Measurements from ENCODE around the gene SIRT1. TPM values are rescaled to one million over a fixed set of nuclear protein-coding genes. Genes with fewer than 3 reads are reported as not detected.

The SIRT1 gene
- total and polyA plus RNA-seq, 9 of the 15 experiments (the other 6 are each of a cell fraction or from before 2014, with no cell fraction given) = 7.8 to 25.8 (median 19.1) TPM

GRCh38 chr10:67836972-67837371, 47.5 kb upstream of the SIRT1 start:
- intact Hi-C loops (cut with micrococcal nuclease) = loop anchor here (2.0 kb wide), 1 partner anchor 48 kb away; no protein-coding TSS in a partner anchor

GRCh38 chr10:67837541-67838314, 46.7 kb upstream of the SIRT1 start, which contains the start of gene DNAJC12:
TSS of gene DNAJC12 (minus strand) at chr10:67838188. CDS start at chr10:67838011, 177 bp downstream.
- peaks cover 49% of the 10 kb centered on the region for H3K79me2 ChIP-seq (ENCODE audit: control insufficient read depth, insufficient read depth, low read length)
- H3K27me3 ChIP-seq (ENCODE audit: control insufficient read depth in 2 of 2, insufficient read depth in 2 of 2, low read length in 2 of 2) = no peaks in the 10 kb centered on the region
- ChIA-PET CTCF (ENCODE audit: low intra/inter-chr PET ratio) (interaction anchor here (1.3 kb wide), 1 partner anchor 319 kb away, joined by 4 read pairs; no protein-coding TSS in a partner anchor), POLR2A (interaction anchor here (0.6 to 1.9 kb wide), 10 partner anchors 8 to 40 kb away, joined by 3 to 13 read pairs (median 4); no protein-coding TSS in a partner anchor)
- peak; percentile 87 for FAIRE-seq
- intact Hi-C loops (cut with micrococcal nuclease) = loop anchor here (2.0 kb wide), 1 partner anchor 49 kb away; no protein-coding TSS in a partner anchor
- no peaks in the 10 kb centered on the region; the same call in 1 of the 2 replicates for H3K9me3 ChIP-seq (replicated peaks; ENCODE audit: control insufficient read depth, insufficient read depth, low read depth, low read length)
- H3K4me1 ChIP-seq (replicated peaks in 1 of 2; ENCODE audit: control insufficient read depth in 2 of 2, insufficient read depth in 2 of 2, low read length in 2 of 2) = no peaks in the 10 kb centered on the region; a peak in 1 of 5 replicates
- no peaks in the 10 kb centered on the region for H4K20me1 ChIP-seq (replicated peaks; ENCODE audit: control insufficient read depth, insufficient read depth, low read length)
- no peaks in the 10 kb centered on the region for H3K36me3 ChIP-seq (ENCODE audit: control insufficient read depth, insufficient read depth, low read length)
- ATAC-seq = peak; percentile 96
- BruUV-seq (replicated peaks) = TSS peak; percentile 79
- peak within 1 kb of the TSS; percentile 54; the same call in 2 of the 3 replicates for H3K27ac ChIP-seq (ENCODE audit: extremely low read depth, low read depth, low read length)
- peak within 1 kb of the TSS in 1 of 2 experiments; percentile 81; a peak in 2 of 4 replicates for H3K9ac ChIP-seq (ENCODE audit: insufficient read depth in 1 of 2, low read depth in 2 of 2, low read length in 2 of 2)
- peak; percentile 70 to 83 (median 76) for DNase-seq (ENCODE audit: extremely low read depth in 1 of 4, low spot score in 3 of 4)
- no peaks in the 10 kb centered on the region for H3K9me1 ChIP-seq (ENCODE audit: control insufficient read depth, insufficient read depth, low read length)
- H2AFZ ChIP-seq (ENCODE audit: low read depth, low read length) = peak within 1 kb of the TSS; percentile 89
- in situ Hi-C loops (cut with MboI) = no loop called here
- H3K4me2 ChIP-seq (ENCODE audit: insufficient read depth, low read length) = peak within 1 kb of the TSS; percentile 84
- 2% methylated on average over 5 of the region's 5 CpGs for WGBS (ENCODE audit: insufficient coverage, low coverage, missing lambda C conversion rate)
- H3K4me3 ChIP-seq = peak within 1 kb of the TSS; percentile 39
- TF ChIP-seq RBM39 (optimal IDR thresholded peaks at IDR 0.05; ENCODE audit: low read depth, low read length) (no peak), NBN (IDR thresholded peaks at IDR 0.05; ENCODE audit: low read depth) (peak; percentile 63), CSDE1 (IDR thresholded peaks at IDR 0.05) (no peak), ZNF24 (IDR thresholded peaks at IDR 0.05) (peak; percentile 46; the same call in 1 of the 2 replicates), L3MBTL2 (IDR thresholded peaks at IDR 0.05) (peak; percentile 93), ZNF785 (CRISPR knock-in tag; IDR thresholded peaks at IDR 0.05) (no peak), IFI16 (CRISPR knock-in tag; IDR thresholded peaks at IDR 0.05) (no peak), ATF3 (IDR thresholded peaks at IDR 0.05) (no peak; the same call in 1 of the 2 replicates), ATF3 (CRISPR knock-in tag; conservative IDR thresholded peaks at IDR 0.05) (no peak), SMARCA4 (IDR thresholded peaks at IDR 0.05) (peak; percentile 34; the same call in 1 of the 2 replicates), BACH1 (tag; IDR thresholded peaks at IDR 0.05) (peak; percentile 70; the same call in 1 of the 2 replicates), NR2C2 (CRISPR knock-in tag; IDR thresholded peaks at IDR 0.05) (no peak), NR2C2 (tag; IDR thresholded peaks at IDR 0.05) (peak; percentile 55; the same call in 1 of the 2 replicates), RBFOX2 (IDR thresholded peaks at IDR 0.05; ENCODE audit: low read depth, low read length) (peak; percentile 67), SUPT5H (IDR thresholded peaks at IDR 0.05) (peak; percentile 69)

More at GRCh38 chr10:67836972-67837371, 47.5 kb upstream of the SIRT1 start:
- Histone ChIP-seq H2AFZ (ENCODE audit: low read depth, low read length) (peak overlapping the region; percentile 51), H3K79me2 (ENCODE audit: control insufficient read depth, insufficient read depth, low read length) (peaks cover 52% of the 10 kb centered on the region), H3K4me2 (ENCODE audit: insufficient read depth, low read length) (peak overlapping the region; percentile 10; the same call in 1 of the 2 replicates), H4K20me1 (replicated peaks; ENCODE audit: control insufficient read depth, insufficient read depth, low read length) (no peaks in the 10 kb centered on the region), H3K27ac (ENCODE audit: extremely low read depth, low read depth, low read length) (peak overlapping the region; percentile 54; the same call in 2 of the 3 replicates), H3K9me1 (ENCODE audit: control insufficient read depth, insufficient read depth, low read length) (no peaks in the 10 kb centered on the region), H3K9me3 (replicated peaks; ENCODE audit: control insufficient read depth, insufficient read depth, low read depth, low read length) (no peaks in the 10 kb centered on the region; the same call in 1 of the 2 replicates), H3K27me3 (ENCODE audit: control insufficient read depth in 2 of 2, insufficient read depth in 2 of 2, low read length in 2 of 2) (no peaks in the 10 kb centered on the region), H3K4me1 (replicated peaks in 1 of 2; ENCODE audit: control insufficient read depth in 2 of 2, insufficient read depth in 2 of 2, low read length in 2 of 2) (no peaks in the 10 kb centered on the region; a peak in 1 of 5 replicates), H3K36me3 (ENCODE audit: control insufficient read depth, insufficient read depth, low read length) (no peaks in the 10 kb centered on the region), H3K9ac (ENCODE audit: insufficient read depth in 1 of 2, low read depth in 2 of 2, low read length in 2 of 2) (peak overlapping the region in 1 of 2 experiments; percentile 81; a peak in 2 of 4 replicates), H3K4me3 (peak overlapping the region; percentile 31)
- 4% methylated on average over 1 of the region's 1 CpG for WGBS (ENCODE audit: insufficient coverage, low coverage, missing lambda C conversion rate)
- ATAC-seq (no peak), DNase-seq (ENCODE audit: extremely low read depth in 1 of 4, low spot score in 3 of 4) (no peak), FAIRE-seq (no peak)
- ChIA-PET POLR2A (interaction anchor here (0.7 to 1.9 kb wide), 4 partner anchors 8 to 55 kb away, joined by 3 to 13 read pairs (median 4); no protein-coding TSS in a partner anchor), CTCF (ENCODE audit: low intra/inter-chr PET ratio) (no interaction called here)
- in situ Hi-C loops (cut with MboI) = no loop called here
- no TSS peak for BruUV-seq (replicated peaks)
- TF ChIP-seq FOXJ3 (CRISPR knock-in tag; IDR thresholded peaks at IDR 0.05) = no peak
- TF ChIP-seq GTF2E2 (tag; IDR thresholded peaks at IDR 0.05) = 0 out of 2 replicates have a peak, but pooled peaks have one; percentile 23

Data from K562 (cell line).